ENCODE results near the gene PRKCI. TPM values are rescaled to one million over a fixed set of nuclear protein-coding genes. Genes with fewer than 3 reads are reported as not detected.

PRKCI gene
- polyA plus RNA-seq, 1 donor from 2014 or later = 70.8 TPM

DNA sequence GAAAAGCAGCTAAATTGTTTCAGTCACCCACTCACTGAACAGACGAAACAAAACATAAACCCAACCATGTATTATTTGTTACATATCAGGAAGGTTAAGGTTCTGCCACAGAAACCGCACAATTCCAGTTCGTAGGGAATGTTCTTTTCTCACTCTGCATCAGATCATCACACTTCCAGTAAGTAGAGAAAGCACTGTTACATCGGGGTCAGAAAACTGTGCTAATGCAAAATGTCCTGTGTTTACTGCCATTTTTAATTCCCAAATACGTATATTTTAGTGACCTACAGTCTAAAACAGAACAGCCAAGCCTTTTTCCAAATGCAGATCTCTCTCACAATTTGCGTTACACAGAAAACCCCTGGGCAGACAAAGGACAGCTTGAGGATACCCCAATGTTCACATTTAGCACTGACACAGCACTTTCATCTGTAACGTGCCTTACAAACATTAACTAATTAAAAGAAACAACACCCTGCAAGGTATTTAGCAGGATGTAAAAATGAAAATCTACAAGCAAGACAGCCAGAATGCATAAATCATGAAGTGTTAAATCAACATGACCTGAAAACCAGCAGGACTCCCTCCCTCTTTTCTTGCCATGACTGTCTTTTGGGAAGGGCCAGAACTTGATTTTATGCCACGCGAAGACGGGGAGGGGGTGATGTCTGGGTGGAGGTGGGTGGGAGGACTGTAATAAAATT, 100.5 kb downstream of the PRKCI start:
- Histone ChIP-seq H3K9me3 (ENCODE audit: low read length) (no peaks in the 10 kb centered on the region), H3F3A (ENCODE audit: insufficient read depth, low read length, poor library complexity, severe bottlenecking) (no peaks in the 10 kb centered on the region), H2AFZ (ENCODE audit: low read depth, low read length) (no peak overlapping the region), H3K4me3 (ENCODE audit: low read length) (no peak overlapping the region), H4K20me1 (ENCODE audit: insufficient read depth) (no peaks in the 10 kb centered on the region), H3K4me2 (ENCODE audit: low read length) (no peak overlapping the region), H3K27ac (ENCODE audit: low read length) (no peak overlapping the region), H3K36me3 (ENCODE audit: insufficient read depth, low read length) (no peaks in the 10 kb centered on the region), H3K79me2 (replicated peaks; ENCODE audit: insufficient read depth, low read length) (no peaks in the 10 kb centered on the region), H3K9me2 (ENCODE audit: insufficient read depth, low read length) (no peaks in the 10 kb centered on the region), H3K27me3 (ENCODE audit: insufficient read depth, low read depth, low read length) (no peaks in the 10 kb centered on the region), H3K9ac (ENCODE audit: low read length) (no peak overlapping the region)
- TF ChIP-seq MXI1 (conservative IDR thresholded peaks at IDR 0.05; ENCODE audit: poor library complexity, severe bottlenecking) = no peak
- TF ChIP-seq EZH2 (IDR thresholded peaks at IDR 0.05; ENCODE audit: borderline replicate concordance, insufficient read depth, low read length, poor library complexity, severe bottlenecking) = no peak
- TF ChIP-seq EP300 (conservative IDR thresholded peaks at IDR 0.05; ENCODE audit: poor library complexity, severe bottlenecking) = no peak
- no peak for TF ChIP-seq RAD21 (conservative IDR thresholded peaks at IDR 0.05)
- no peak for TF ChIP-seq POLR2AphosphoS5 (IDR thresholded peaks at IDR 0.05)
- no peak for TF ChIP-seq TAF1 (IDR thresholded peaks at IDR 0.05; ENCODE audit: low read depth)
- no peak for TF ChIP-seq SMC3 (conservative IDR thresholded peaks at IDR 0.05; ENCODE audit: poor library complexity)
- TF ChIP-seq CTCF (IDR thresholded peaks at IDR 0.05; ENCODE audit: poor library complexity, severe bottlenecking) = no peak
- TF ChIP-seq, protein P1, sequence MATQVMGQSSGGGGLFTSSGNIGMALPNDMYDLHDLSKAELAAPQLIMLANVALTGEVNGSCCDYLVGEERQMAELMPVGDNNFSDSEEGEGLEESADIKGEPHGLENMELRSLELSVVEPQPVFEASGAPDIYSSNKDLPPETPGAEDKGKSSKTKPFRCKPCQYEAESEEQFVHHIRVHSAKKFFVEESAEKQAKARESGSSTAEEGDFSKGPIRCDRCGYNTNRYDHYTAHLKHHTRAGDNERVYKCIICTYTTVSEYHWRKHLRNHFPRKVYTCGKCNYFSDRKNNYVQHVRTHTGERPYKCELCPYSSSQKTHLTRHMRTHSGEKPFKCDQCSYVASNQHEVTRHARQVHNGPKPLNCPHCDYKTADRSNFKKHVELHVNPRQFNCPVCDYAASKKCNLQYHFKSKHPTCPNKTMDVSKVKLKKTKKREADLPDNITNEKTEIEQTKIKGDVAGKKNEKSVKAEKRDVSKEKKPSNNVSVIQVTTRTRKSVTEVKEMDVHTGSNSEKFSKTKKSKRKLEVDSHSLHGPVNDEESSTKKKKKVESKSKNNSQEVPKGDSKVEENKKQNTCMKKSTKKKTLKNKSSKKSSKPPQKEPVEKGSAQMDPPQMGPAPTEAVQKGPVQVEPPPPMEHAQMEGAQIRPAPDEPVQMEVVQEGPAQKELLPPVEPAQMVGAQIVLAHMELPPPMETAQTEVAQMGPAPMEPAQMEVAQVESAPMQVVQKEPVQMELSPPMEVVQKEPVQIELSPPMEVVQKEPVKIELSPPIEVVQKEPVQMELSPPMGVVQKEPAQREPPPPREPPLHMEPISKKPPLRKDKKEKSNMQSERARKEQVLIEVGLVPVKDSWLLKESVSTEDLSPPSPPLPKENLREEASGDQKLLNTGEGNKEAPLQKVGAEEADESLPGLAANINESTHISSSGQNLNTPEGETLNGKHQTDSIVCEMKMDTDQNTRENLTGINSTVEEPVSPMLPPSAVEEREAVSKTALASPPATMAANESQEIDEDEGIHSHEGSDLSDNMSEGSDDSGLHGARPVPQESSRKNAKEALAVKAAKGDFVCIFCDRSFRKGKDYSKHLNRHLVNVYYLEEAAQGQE (IDR thresholded peaks at IDR 0.05; ENCODE audit: borderline replicate concordance) = no peak

DNA sequence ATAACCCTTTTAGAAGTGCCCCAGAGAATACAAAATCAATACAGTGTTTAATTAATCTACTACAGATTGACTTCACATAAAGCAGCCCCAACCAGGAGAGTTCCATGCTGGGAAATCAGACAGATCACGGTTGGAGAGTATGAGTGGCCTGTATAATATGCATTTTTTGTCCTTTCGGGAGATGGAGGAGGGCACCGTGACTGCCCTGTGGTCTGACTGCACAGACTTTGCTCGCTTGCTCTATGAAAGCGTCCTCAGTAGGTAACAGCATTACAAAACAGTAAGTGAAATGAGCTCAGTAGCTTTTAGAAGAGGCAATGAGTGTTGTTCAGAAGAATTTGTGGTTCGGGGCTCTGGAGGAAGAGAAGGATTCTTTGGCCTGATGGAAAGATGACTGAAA, 101.1 kb downstream of the PRKCI start:
- Histone ChIP-seq H3K4me2 (ENCODE audit: low read length) (no peak overlapping the region), H3F3A (ENCODE audit: insufficient read depth, low read length, poor library complexity, severe bottlenecking) (no peaks in the 10 kb centered on the region), H3K9me3 (ENCODE audit: low read length) (no peaks in the 10 kb centered on the region), H3K27ac (ENCODE audit: low read length) (no peak overlapping the region), H3K27me3 (ENCODE audit: insufficient read depth, low read depth, low read length) (no peaks in the 10 kb centered on the region), H3K36me3 (ENCODE audit: insufficient read depth, low read length) (no peaks in the 10 kb centered on the region), H4K20me1 (ENCODE audit: insufficient read depth) (no peaks in the 10 kb centered on the region), H2AFZ (ENCODE audit: low read depth, low read length) (no peak overlapping the region), H3K79me2 (replicated peaks; ENCODE audit: insufficient read depth, low read length) (no peaks in the 10 kb centered on the region), H3K4me3 (ENCODE audit: low read length) (no peak overlapping the region), H3K9ac (ENCODE audit: low read length) (no peak overlapping the region), H3K9me2 (ENCODE audit: insufficient read depth, low read length) (no peaks in the 10 kb centered on the region)
- TF ChIP-seq SMC3 (conservative IDR thresholded peaks at IDR 0.05; ENCODE audit: poor library complexity) = no peak
- TF ChIP-seq MXI1 (conservative IDR thresholded peaks at IDR 0.05; ENCODE audit: poor library complexity, severe bottlenecking) = no peak
- no peak for TF ChIP-seq CTCF (IDR thresholded peaks at IDR 0.05; ENCODE audit: poor library complexity, severe bottlenecking)
- TF ChIP-seq, protein P1 (IDR thresholded peaks at IDR 0.05; ENCODE audit: borderline replicate concordance) = no peak
- TF ChIP-seq POLR2AphosphoS5 (IDR thresholded peaks at IDR 0.05) = no peak
- TF ChIP-seq TAF1 (IDR thresholded peaks at IDR 0.05; ENCODE audit: low read depth) = no peak
- TF ChIP-seq EP300 (conservative IDR thresholded peaks at IDR 0.05; ENCODE audit: poor library complexity, severe bottlenecking) = no peak
- no peak for TF ChIP-seq RAD21 (conservative IDR thresholded peaks at IDR 0.05)
- TF ChIP-seq EZH2 (IDR thresholded peaks at IDR 0.05; ENCODE audit: borderline replicate concordance, insufficient read depth, low read length, poor library complexity, severe bottlenecking) = no peak

All from neural cell (in vitro differentiated cells).